GM19043 (cell line): Measurements from ENCODE around the gene GNL3.
"Not testable (repeated sequence)": the region's sequence is repeated elsewhere in the genome, so short reads cannot be mapped to it uniquely, and the experiment has no call there.

Experiments
- ATAC-seq: cut with Tn5 transposase; IDR thresholded peaks from one replicate; pipeline ENCODE4 v1.9.1; 2021; ENCODE audit warnings: low read depth; ENCODE audit not compliant: unreplicated experiment

GNL3 gene

DNA sequence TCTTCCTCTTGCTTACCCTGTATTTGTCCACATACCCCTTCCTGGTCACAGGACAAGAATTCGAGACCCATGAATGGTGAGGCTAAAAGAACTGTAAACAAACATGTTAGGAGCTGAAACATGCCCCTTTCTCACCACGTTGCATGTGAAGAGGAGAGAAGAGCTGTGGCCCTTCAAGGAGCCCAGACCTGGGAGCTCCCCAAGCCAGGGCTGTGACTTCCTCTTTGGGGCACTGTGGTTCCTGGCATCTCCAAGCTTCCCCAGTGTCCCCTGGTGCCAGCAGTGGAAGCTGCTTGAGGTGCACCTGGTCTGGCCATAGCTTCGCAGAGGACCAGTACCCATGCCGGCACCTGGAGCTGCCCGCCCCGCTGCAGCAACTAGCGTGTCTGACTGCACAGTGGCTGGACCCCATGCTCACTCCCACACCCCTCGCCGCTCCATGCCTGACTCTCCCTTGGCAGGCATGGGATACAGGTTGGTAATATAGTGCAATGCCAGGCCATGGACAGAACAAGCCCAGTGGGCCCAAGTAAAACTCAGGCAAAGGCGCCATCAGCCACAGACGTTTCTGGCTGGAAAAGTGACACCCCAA lies 30.0 kb downstream of the GNL3 start:
- ATAC-seq: no peak

- ATAC-seq: no peak
Observed at GRCh38 chr3:52719618-52720017, 33.8 kb downstream of the GNL3 start.

DNA sequence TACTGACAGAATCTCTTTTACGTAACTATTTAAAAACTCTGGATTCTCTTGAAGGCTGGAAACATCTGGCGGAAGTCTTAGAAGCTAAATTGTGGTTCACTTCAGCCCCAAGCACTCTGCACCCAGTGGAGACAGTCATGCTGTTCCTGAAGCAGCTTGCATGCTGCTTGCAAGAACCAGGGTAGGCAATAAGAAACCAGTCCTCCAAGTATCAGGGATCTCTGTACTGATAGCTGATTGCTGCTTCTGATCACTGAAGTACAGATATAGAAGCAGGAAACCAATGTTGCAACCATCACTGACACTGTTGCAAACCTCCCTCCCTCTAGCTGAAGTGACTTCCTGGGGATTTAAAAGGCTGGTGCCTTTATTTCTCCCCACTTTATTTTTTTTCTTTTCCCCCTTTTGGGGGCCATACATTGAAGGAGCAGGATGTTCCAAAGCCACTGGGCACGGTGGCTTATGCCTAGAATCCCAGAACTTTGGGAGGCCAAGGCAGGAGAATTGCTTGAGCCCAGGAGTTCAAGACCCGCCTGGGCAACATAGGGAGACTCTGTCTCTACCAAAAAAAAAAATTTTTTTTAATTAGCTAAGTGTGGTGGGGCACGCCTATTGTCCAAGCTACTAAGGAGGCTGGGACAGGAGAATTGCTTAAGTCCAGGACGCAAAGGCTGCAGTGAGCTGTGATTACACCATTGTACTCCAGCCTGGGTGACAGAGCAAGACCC lies 35.3 kb downstream of the GNL3 start:
- ATAC-seq: no peak

DNA sequence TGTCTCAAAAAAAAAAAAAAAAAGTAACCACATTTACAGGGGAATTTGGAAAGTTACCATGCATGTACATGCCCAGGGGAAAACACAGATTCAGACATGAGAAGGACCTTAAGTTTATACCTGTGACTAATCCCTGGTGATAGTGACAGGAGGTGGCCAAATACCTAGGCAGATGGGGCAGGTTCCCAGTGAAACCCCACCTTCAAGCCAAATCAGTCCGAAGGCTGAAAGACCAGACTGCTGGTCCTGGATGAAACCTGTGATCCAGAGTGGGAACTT lies 35.8 kb downstream of the GNL3 start:
- ATAC-seq: no peak

DNA sequence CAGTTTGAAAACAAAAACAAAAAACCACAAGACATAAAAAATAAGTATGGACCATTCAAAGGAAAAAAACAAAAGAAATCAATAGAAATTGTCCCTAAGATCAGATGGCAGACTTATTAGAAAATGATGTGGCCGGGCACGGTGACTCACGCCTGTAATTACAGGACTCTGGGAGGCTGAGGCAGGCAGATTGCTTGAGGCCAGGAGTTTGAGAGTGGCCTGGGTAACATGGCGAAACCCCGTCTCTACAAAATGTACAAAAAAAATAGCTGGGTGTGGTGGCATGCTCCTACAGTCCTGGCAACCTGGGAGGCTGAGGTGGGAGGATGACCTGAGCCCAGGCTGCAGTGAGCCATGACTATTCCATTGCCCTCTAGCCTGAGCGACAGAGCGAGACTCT lies 36.7 kb downstream of the GNL3 start:
- no peak for ATAC-seq

DNA sequence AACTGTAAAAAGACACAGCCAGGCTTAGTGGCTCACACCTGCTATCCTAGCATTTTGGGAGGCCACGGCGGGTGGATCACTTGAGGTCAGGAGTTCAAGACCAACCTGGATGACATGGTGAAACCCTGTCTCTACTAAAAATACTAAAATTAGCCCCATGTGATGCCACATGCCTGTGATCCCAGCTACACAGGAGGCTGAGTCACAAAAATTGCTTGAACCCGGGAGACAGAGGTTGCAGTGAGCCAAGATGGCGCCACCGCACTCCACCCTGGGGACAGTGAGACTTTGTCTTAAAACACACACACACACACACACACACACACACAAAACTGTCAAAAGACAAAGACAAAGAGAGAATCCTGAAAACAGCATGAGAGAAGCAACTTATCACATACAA lies 38.1 kb downstream of the GNL3 start:
- no peak for ATAC-seq

GRCh38 chr3:52724511-52724910 lies 38.7 kb downstream of the GNL3 start:
- ATAC-seq: no peak

GRCh38 chr3:52728753-52729152 lies 42.9 kb downstream of the GNL3 start:
- not testable (repeated sequence) for ATAC-seq

DNA sequence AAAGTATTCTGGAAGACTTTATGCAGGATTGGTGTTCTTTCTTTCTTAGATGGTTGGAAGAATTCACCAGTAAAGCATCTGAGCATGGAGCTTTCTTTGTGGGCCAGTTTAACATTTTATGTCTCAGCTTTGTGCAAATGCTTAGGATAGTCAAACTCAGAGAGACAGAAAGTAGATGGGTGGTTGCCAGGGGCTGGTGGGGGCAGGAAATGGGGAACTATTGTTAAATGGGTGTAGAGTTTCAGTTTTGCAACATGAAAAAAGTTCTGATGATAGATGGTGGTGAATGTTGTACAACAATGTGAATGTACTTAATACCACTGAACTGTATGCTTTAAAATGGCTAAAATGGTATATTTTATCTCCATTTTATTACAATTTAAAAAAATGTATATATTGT lies 44.8 kb downstream of the GNL3 start:
- ATAC-seq: no peak

DNA sequence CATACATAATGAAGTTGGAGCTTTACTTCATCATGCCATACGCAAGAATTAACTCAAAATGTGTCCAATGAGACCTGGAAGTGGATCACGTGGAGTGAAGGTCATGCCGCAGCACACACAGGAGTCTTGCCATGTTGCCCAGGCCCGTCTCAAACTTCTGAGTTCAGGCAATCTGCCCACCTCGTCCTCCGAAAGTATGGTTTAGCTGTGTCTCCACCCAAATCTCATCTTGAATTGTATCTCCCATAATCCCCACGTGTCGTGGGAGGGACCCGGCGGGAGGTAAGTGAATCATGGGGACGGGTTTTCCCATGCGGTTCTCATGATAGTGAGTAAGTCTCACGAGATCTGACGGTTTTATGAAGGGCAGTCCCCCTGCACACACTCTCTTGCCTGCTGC lies 45.8 kb downstream of the GNL3 start:
- no peak for ATAC-seq

DNA sequence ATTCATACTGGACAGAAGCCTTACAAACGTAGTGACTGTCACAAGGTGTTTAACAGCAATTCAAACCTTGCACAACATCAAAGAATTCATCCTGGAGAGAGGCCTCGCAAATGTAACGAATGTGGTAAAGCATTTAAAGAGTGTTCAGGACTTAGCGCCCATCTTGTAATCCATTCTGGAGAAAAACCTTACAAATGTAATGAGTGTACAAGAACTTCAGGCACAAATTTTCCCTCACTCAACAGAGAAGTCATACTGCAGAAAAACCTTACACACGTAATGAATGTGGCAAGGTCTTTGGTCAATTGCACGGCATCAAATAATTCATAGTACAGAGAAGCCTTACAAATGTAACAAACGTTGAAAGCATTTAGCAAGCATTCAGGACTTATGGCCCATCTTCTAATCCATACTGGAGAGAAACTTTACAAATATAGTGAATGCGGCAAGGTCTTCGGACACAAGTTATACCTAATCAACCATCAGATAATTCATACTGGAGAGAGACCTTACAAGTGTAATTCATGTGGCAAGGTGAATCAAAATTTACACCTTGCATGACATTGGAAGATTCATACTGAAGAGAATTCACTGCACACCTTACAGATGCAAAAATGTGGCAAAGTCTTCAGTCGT lies 47.5 kb downstream of the GNL3 start:
- no peak for ATAC-seq

GRCh38 chr3:52739730-52740129 lies 53.9 kb downstream of the GNL3 start:
- no peak for ATAC-seq

- ATAC-seq: no peak
Observed at GRCh38 chr3:52742418-52743041, 56.7 kb downstream of the GNL3 start.

DNA sequence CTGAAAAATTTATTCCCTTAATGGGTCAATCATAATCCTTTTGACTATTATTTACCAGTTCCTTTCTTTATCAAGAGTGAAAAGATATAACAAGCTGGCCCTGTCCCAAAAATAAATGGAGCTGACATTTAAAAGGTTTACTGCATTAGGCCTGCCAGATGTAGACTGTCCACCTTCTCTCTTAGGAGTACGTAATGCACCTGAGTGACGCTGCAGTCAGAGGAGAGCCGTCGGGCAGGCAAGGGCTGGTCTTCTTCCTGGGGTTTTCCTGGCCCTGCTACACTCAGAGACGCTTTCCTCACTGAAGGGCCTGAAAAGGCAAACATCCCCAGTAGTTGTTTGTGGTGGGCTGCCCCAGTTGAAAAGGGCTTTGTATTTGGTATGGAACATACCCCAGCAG lies 57.3 kb downstream of the GNL3 start:
- no peak for ATAC-seq

DNA sequence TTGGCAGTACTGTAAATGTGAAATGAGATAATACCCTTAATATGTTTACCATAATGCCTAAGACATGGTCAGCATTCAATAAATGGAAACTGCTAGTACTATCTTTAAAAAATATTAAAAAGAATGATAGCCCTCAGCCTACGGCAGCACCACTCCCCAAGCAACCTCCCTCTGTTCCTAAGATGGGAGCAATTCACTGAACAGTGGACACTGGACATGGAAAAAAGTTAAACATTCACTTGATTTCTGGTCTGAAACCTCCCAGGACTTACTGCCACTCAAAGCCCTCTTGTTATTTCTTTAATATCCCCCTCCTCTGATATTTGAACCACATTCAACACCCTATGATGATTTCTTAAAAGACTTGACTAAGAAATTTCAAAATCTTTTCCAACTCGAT lies 57.9 kb downstream of the GNL3 start:
- no peak for ATAC-seq
